Ecto neural progenitor cell (in vitro differentiated cells): Measurements from ENCODE around the gene ZNF677.
"Not testable (repeated sequence)": the region's sequence is repeated elsewhere in the genome, so short reads cannot be mapped to it uniquely, and the experiment has no call there.

Experiments used
- DNase-seq: peaks from one replicate; pipeline ENCODE4 v3.0.0-alpha.2; 2018; ENCODE audit warnings: low spot score

ZNF677 gene

GRCh38 chr19:53254411-53255341, at the start of gene ZNF677:
Gene ZNF677, minus strand, starts transcription at chr19:53254873. Its CDS starts 3,323 bp downstream, at chr19:53251550.
- DNase-seq = peak; percentile 92

GRCh38 chr19:53301341-53301740, 46.7 kb upstream of the ZNF677 start:
- DNase-seq = not testable (repeated sequence)

- no peak for DNase-seq
Measured at GRCh38 chr19:53294786-53295441, 40.2 kb upstream of the ZNF677 start.

- no peak for DNase-seq
Measured at GRCh38 chr19:53290758-53291549, 36.3 kb upstream of the ZNF677 start.

- no peak for DNase-seq
Measured at GRCh38 chr19:53285087-53285486, 30.4 kb upstream of the ZNF677 start.

GRCh38 chr19:53281947-53282346, 27.3 kb upstream of the ZNF677 start:
- DNase-seq = not testable (repeated sequence)

GRCh38 chr19:53275480-53275879, 20.8 kb upstream of the ZNF677 start:
- no peak for DNase-seq

GRCh38 chr19:53272044-53272443, 17.4 kb upstream of the ZNF677 start:
- DNase-seq = no peak

GRCh38 chr19:53269861-53270260, 15.2 kb upstream of the ZNF677 start:
- not testable (repeated sequence) for DNase-seq

- DNase-seq = not testable (repeated sequence)
Measured at GRCh38 chr19:53267623-53268022, 12.9 kb upstream of the ZNF677 start, which contains the start of gene VN1R4. Gene VN1R4, minus strand, starts transcription at chr19:53267723. Its CDS starts 58 bp downstream, at chr19:53267665.

GRCh38 chr19:53257715-53258342, 3.2 kb upstream of the ZNF677 start, which contains the start of gene VN1R2:
Gene VN1R2, plus strand, starts transcription at chr19:53258292. Its CDS starts 84 bp downstream, at chr19:53258376.
- not testable (repeated sequence) for DNase-seq

- no peak for DNase-seq
Measured at GRCh38 chr19:53246498-53246897, 8.2 kb downstream of the ZNF677 start.

- no peak for DNase-seq
Measured at GRCh38 chr19:53237114-53237777, 17.4 kb downstream of the ZNF677 start.

GRCh38 chr19:53224606-53225005, 30.1 kb downstream of the ZNF677 start:
- no peak for DNase-seq

GRCh38 chr19:53222716-53223115, 32.0 kb downstream of the ZNF677 start:
- not testable (repeated sequence) for DNase-seq

- DNase-seq = no peak
Measured at GRCh38 chr19:53212703-53213320, 41.9 kb downstream of the ZNF677 start.

GRCh38 chr19:53211554-53211953, 43.1 kb downstream of the ZNF677 start:
- DNase-seq = not testable (repeated sequence)

- peak; percentile 98 for DNase-seq
Measured at GRCh38 chr19:53196777-53197396, 57.8 kb downstream of the ZNF677 start.

GRCh38 chr19:53195265-53195903, 59.3 kb downstream of the ZNF677 start:
- peak; percentile 68 for DNase-seq
